ENCODE results near the gene PDE7B. TPM values are rescaled to one million over a fixed set of nuclear protein-coding genes. Genes with fewer than 3 reads are reported as not detected.

The PDE7B gene
- total and polyA plus RNA-seq, 2 of the 8 experiments (the other 6 are each of a cell fraction or from before 2014, with no cell fraction given) = not detected

- Histone ChIP-seq H2BK5ac (ENCODE audit: low read depth, low read length) (no peak overlapping the region), H3K4ac (replicated peaks; ENCODE audit: insufficient read length, low read depth, low read length) (no peak overlapping the region), H3K36me3 (ENCODE audit: control insufficient read depth in 2 of 4, insufficient read depth in 4 of 4, low read length in 3 of 4) (no peaks in the 10 kb centered on the region), H3K27ac (ENCODE audit: low read depth, low read length) (no peak overlapping the region), H3K79me2 (ENCODE audit: control insufficient read depth in 1 of 2, insufficient read depth in 2 of 2, low read length in 2 of 2) (no peaks in the 10 kb centered on the region), H2BK20ac (ENCODE audit: low read length) (no peak overlapping the region), H3K27me3 (replicated peaks in 1 of 4; ENCODE audit: control insufficient read depth in 3 of 4, extremely low read depth in 1 of 4, insufficient read depth in 3 of 4, low read length in 3 of 4) (no peaks in the 10 kb centered on the region), H4K5ac (ENCODE audit: insufficient read length, low read depth, low read length) (no peak overlapping the region), H3K79me1 (ENCODE audit: low read depth, low read length) (no peaks in the 10 kb centered on the region), H3K9ac (replicated peaks in 1 of 4; ENCODE audit: extremely low read depth in 1 of 4, low read depth in 3 of 4, low read length in 3 of 4) (no peak overlapping the region), H3K9me3 (ENCODE audit: insufficient read depth in 2 of 2, low read depth in 1 of 2, low read length in 1 of 2) (no peaks in the 10 kb centered on the region), H3K18ac (ENCODE audit: extremely low read depth, low read length) (no peak overlapping the region), H2AK5ac (ENCODE audit: low read depth, low read length) (no peak overlapping the region), H2BK15ac (ENCODE audit: low read length) (no peak overlapping the region), H3K23me2 (ENCODE audit: low read depth, low read length) (no peaks in the 10 kb centered on the region), H4K8ac (ENCODE audit: extremely low read depth, insufficient read depth, low read length) (no peak overlapping the region), H4K91ac (replicated peaks; ENCODE audit: insufficient read length, low read length) (no peak overlapping the region), H3K4me2 (ENCODE audit: insufficient read depth in 1 of 2, low read depth in 2 of 2, low read length in 2 of 2) (no peak overlapping the region), H2AFZ (ENCODE audit: low read length) (no peak overlapping the region), H3K4me3 (ENCODE audit: extremely low read depth in 1 of 4, insufficient read depth in 2 of 4, low read depth in 3 of 4, low read length in 4 of 4) (no peak overlapping the region), H3K4me1 (replicated peaks in 1 of 4; ENCODE audit: control insufficient read depth in 3 of 4, insufficient read depth in 4 of 4, low read length in 3 of 4) (no peaks in the 10 kb centered on the region; a peak in 1 of 7 replicates), H2BK120ac (replicated peaks; ENCODE audit: low read depth, low read length) (no peak overlapping the region), H3K56ac (replicated peaks; ENCODE audit: insufficient read length, low read depth, low read length) (no peak overlapping the region), H4K20me1 (replicated peaks in 1 of 2; ENCODE audit: control insufficient read depth in 1 of 2, insufficient read depth in 2 of 2, low read length in 2 of 2) (no peaks in the 10 kb centered on the region), H3K14ac (ENCODE audit: insufficient read length) (no peak overlapping the region), H3K23ac (ENCODE audit: insufficient read length) (no peak overlapping the region), H2BK12ac (ENCODE audit: low read depth, low read length) (no peak overlapping the region)
- DNase-seq (ENCODE audit: low read depth in 1 of 2, low spot score in 2 of 2) = no peak
- CTCF ChIA-PET (ENCODE audit: partially characterized antibody) = interaction anchor here (0.9 to 1.6 kb wide), 3 partner anchors 11 to 77 kb away, joined by 3 to 8 read pairs (median 3); no protein-coding TSS in a partner anchor
- FAIRE-seq = no peak
- POLR2A ChIA-PET (ENCODE audit: partially characterized antibody) = no interaction called here
- WGBS, 2 experiments (ENCODE audit: extremely low coverage in 1 of 2, insufficient coverage in 1 of 2, insufficient read length in 1 of 2, insufficient replicate concordance in 2 of 2, low coverage in 1 of 2, low lambda C conversion rate in 2 of 2, missing lambda C conversion rate in 1 of 2) = 74% methylated on average over 2 of the region's 2 CpGs; no CpG with 5 or more reads in 1 of the 2 experiments
- TF ChIP-seq BACH1 (IDR thresholded peaks at IDR 0.05; ENCODE audit: low read length) = no peak
- no peak for TF ChIP-seq JUND (IDR thresholded peaks at IDR 0.05; ENCODE audit: low read length)
- TF ChIP-seq KDM1A (IDR thresholded peaks at IDR 0.05; ENCODE audit: borderline replicate concordance, low read length) = no peak
- no peak for TF ChIP-seq KDM5A (IDR thresholded peaks at IDR 0.05; ENCODE audit: low read length)
- no peak for TF ChIP-seq CEBPB (IDR thresholded peaks at IDR 0.05; ENCODE audit: low read depth, low read length)
- no peak for TF ChIP-seq POLR2AphosphoS5 (IDR thresholded peaks at IDR 0.05; ENCODE audit: low read depth, low read length)
- TF ChIP-seq SIN3A (conservative IDR thresholded peaks at IDR 0.05 in 1 of 2, IDR thresholded peaks at IDR 0.05 in 1 of 2; ENCODE audit: low read depth in 1 of 2, low read length in 2 of 2) = no peak
- TF ChIP-seq CTBP2 (IDR thresholded peaks at IDR 0.05; ENCODE audit: borderline replicate concordance, insufficient read depth, insufficient read length, low read length) = no peak
- TF ChIP-seq BRCA1 (IDR thresholded peaks at IDR 0.05; ENCODE audit: low read depth, low read length) = no peak
- TF ChIP-seq SIX5 (IDR thresholded peaks at IDR 0.05; ENCODE audit: low read depth, low read length) = no peak
Measured at GRCh38 chr6:136188486-136188885, 337.0 kb downstream of the PDE7B start.

All from H1 (cell line).